Measurements from ENCODE around the gene LAMA3. TPM values are rescaled to one million over a fixed set of nuclear protein-coding genes. Genes with fewer than 3 reads are reported as not detected.

Gene LAMA3
- polyA plus RNA-seq, 1 donor = 48.8 TPM

DNA sequence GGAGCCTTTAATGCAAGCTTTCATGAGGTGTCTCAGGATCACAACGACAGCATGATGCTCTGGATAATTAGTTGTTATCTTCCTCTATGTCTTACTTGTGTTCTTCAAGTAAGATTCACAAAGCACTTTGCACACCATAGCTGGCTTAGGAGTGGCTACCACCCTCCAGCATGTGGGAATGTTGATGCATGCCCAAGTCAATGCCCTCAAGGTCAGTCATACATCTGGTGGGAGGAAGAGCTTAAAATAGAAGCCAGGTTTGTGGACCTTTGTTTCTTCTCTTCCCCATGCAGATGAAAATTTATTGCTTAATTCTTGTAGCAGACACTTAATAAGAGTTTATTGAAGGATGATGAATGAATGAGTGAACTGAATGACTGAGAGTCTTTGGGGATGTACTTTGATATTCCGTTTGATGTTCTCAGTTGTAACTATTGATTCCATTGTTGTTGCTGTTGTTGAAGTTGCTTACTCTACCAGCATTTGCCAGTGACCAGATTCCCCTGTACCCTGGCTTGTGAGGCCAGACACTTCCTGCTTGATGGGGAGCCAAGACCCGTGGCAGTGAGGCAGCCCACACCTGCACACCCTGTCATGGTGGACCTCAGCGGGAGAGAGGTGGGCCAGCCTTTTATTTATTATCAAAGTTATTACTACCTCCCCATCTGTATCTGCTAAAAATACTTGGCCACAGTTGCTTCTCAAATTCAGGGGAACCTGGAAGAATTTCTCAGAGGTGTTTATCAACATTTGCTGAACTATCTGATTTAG is 137.8 kb downstream of the LAMA3 start:
- no peak overlapping the region for H3K27ac ChIP-seq (ENCODE audit: low read length)
- DNase-seq = no peak
- H3K27me3 ChIP-seq (ENCODE audit: control insufficient read depth, insufficient read depth, low read length) = no peaks in the 10 kb centered on the region
- H3K4me3 ChIP-seq (ENCODE audit: low read length) = no peak overlapping the region
- peaks cover 7% of the 10 kb centered on the region for H3K4me1 ChIP-seq (ENCODE audit: control insufficient read depth, insufficient read depth, low read length)
- WGBS (ENCODE audit: insufficient coverage, low lambda C conversion rate) = no CpG with 5 or more reads among the region's 4 CpGs
- H3K9me3 ChIP-seq (ENCODE audit: control insufficient read depth, low read depth, low read length) = no peaks in the 10 kb centered on the region
- no peaks in the 10 kb centered on the region for H3K36me3 ChIP-seq (ENCODE audit: control insufficient read depth, insufficient read depth, low read length)

DNA sequence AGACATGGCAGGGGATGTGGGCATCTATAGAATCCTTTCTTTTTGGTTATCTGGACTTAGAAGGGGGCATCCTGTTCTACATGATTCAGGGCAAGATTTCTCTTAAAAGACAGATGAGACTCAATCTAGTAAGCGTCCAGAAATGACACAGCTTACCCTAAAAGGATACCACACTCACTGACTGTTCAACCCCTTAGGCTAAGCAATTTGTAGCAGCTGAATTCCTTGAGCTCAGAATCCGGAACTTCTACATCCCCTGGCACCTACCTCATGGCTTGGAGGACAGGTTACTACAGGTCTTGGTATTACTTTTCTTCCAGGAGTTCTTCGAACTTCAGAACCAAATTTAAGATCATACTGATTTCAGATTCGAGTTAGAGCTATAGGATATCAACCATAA is 138.4 kb downstream of the LAMA3 start:
- Histone ChIP-seq H3K27ac (ENCODE audit: low read length) (no peak overlapping the region), H3K36me3 (ENCODE audit: control insufficient read depth, insufficient read depth, low read length) (no peaks in the 10 kb centered on the region), H3K4me3 (ENCODE audit: low read length) (no peak overlapping the region), H3K27me3 (ENCODE audit: control insufficient read depth, insufficient read depth, low read length) (no peaks in the 10 kb centered on the region), H3K4me1 (ENCODE audit: control insufficient read depth, insufficient read depth, low read length) (peaks cover 7% of the 10 kb centered on the region), H3K9me3 (ENCODE audit: control insufficient read depth, low read depth, low read length) (no peaks in the 10 kb centered on the region)
- WGBS (ENCODE audit: insufficient coverage, low lambda C conversion rate) = no CpG with 5 or more reads among the region's 4 CpGs
- no peak for DNase-seq

DNA sequence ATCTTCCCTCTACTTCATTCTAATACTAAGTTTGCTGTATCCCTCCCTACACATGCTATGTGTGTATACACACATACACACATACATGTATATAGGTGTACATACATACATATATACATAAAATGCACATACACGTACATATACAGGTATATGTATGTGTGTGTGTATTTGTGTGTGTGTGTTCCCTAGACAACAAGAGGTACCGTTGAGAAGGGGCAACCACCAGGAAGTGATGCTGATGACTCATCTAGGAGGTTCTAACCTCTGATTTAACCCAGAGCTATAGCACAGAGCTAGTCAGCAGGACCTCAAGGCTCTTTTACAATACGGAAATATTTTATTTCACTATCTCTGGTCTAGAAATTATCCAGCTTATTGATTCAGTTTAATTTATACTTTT is 139.2 kb downstream of the LAMA3 start:
- Histone ChIP-seq H3K9me3 (ENCODE audit: control insufficient read depth, low read depth, low read length) (no peaks in the 10 kb centered on the region), H3K4me3 (ENCODE audit: low read length) (no peak overlapping the region), H3K27me3 (ENCODE audit: control insufficient read depth, insufficient read depth, low read length) (no peaks in the 10 kb centered on the region), H3K36me3 (ENCODE audit: control insufficient read depth, insufficient read depth, low read length) (no peaks in the 10 kb centered on the region), H3K4me1 (ENCODE audit: control insufficient read depth, insufficient read depth, low read length) (peaks cover 7% of the 10 kb centered on the region), H3K27ac (ENCODE audit: low read length) (no peak overlapping the region)
- WGBS (ENCODE audit: insufficient coverage, low lambda C conversion rate) = no CpG with 5 or more reads among the region's 3 CpGs
- peak; percentile 49 to 77 for DNase-seq

DNA sequence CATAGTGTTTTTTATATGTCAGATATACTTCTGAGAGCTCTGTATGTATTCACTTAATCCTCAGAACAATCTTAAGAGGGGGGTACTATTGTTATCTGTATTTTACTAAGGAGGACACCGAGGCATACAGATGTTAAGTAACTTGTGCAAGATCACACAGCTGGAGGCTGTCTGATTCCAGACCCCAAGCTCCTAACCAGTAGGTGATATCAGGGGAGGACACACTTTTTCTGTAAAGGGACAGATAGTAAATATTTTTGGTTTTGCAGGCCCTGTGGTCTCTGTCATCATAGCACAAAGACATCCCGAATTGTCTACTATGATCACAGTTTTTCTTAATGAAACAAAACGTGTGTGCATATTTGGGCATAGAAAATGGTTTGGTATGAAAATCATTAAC is 143.7 kb downstream of the LAMA3 start:
- Histone ChIP-seq H3K4me3 (ENCODE audit: low read length) (no peak overlapping the region), H3K9me3 (ENCODE audit: control insufficient read depth, low read depth, low read length) (no peaks in the 10 kb centered on the region), H3K27me3 (ENCODE audit: control insufficient read depth, insufficient read depth, low read length) (no peaks in the 10 kb centered on the region), H3K27ac (ENCODE audit: low read length) (no peak overlapping the region), H3K36me3 (ENCODE audit: control insufficient read depth, insufficient read depth, low read length) (no peaks in the 10 kb centered on the region), H3K4me1 (ENCODE audit: control insufficient read depth, insufficient read depth, low read length) (peaks cover 5% of the 10 kb centered on the region)
- DNase-seq = no peak
- WGBS (ENCODE audit: insufficient coverage, low lambda C conversion rate) = no CpG with 5 or more reads among the region's 3 CpGs

DNA sequence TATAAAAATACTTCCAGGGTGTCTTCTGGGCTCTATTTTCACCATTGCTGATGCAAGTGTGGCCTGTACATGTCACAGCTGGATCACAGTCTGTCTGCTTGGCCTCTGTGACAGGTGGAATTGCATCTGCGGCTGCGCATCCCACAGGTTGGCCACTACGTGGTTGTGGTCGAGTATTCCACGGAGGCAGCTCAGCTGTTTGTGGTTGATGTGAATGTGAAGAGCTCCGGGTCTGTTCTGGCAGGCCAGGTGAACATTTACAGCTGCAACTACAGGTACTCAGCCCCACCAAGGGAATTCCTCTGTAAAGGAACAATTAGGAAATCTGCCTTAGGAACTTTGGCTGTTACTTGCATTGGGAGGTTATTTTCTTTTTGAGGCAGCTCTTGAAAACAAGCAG is 144.5 kb downstream of the LAMA3 start:
- H3K27ac ChIP-seq (ENCODE audit: low read length) = no peak overlapping the region
- H3K9me3 ChIP-seq (ENCODE audit: control insufficient read depth, low read depth, low read length) = no peaks in the 10 kb centered on the region
- H3K27me3 ChIP-seq (ENCODE audit: control insufficient read depth, insufficient read depth, low read length) = no peaks in the 10 kb centered on the region
- H3K4me3 ChIP-seq (ENCODE audit: low read length) = no peak overlapping the region
- H3K4me1 ChIP-seq (ENCODE audit: control insufficient read depth, insufficient read depth, low read length) = peaks cover 5% of the 10 kb centered on the region
- no CpG with 5 or more reads among the region's 6 CpGs for WGBS (ENCODE audit: insufficient coverage, low lambda C conversion rate)
- H3K36me3 ChIP-seq (ENCODE audit: control insufficient read depth, insufficient read depth, low read length) = no peaks in the 10 kb centered on the region
- no peak for DNase-seq

DNA sequence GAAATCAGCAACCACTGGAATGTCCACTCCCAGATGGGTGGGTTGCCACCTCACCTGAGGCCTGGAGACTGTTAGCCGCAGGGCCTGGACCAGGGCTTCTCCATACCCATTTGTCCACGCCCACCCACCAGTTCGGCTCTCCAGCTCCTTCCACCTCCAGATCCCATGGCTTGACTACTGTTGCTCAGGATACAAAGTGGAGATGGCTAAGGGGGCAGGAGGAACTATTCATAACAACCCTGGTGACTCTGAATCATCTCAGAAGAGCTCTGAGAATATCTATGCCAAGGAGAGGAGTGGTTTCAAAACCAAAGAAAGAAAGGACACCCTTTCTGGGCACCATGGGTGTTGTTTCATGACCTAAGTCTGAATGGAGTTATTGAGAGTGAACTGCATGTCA is 145.8 kb downstream of the LAMA3 start:
- no CpG with 5 or more reads among the region's 3 CpGs for WGBS (ENCODE audit: insufficient coverage, low lambda C conversion rate)
- DNase-seq = no peak
- Histone ChIP-seq H3K4me3 (ENCODE audit: low read length) (no peak overlapping the region), H3K4me1 (ENCODE audit: control insufficient read depth, insufficient read depth, low read length) (no peaks in the 10 kb centered on the region), H3K27me3 (ENCODE audit: control insufficient read depth, insufficient read depth, low read length) (no peaks in the 10 kb centered on the region), H3K27ac (ENCODE audit: low read length) (no peak overlapping the region), H3K9me3 (ENCODE audit: control insufficient read depth, low read depth, low read length) (no peaks in the 10 kb centered on the region), H3K36me3 (ENCODE audit: control insufficient read depth, insufficient read depth, low read length) (no peaks in the 10 kb centered on the region)

DNA sequence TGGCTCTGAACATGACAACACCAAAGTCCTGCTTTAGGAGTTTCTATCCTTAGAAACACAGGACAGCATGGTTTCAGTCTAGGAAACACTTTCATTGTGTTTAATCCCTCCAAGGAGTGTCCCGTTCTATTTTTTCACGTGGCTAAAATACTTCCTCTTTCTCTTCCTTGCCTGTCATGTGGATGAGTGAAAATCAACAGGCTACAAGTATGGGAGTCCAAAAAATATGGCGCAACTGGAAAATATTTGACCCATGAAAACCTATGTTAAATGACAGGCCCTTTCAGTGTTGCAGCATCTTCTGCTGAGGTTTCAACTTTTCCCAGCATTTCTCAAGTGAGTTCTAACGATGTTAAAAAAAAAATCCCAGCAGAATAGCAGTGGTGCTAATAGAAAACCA is 146.3 kb downstream of the LAMA3 start:
- Histone ChIP-seq H3K27ac (ENCODE audit: low read length) (no peak overlapping the region), H3K4me3 (ENCODE audit: low read length) (no peak overlapping the region), H3K36me3 (ENCODE audit: control insufficient read depth, insufficient read depth, low read length) (no peaks in the 10 kb centered on the region), H3K9me3 (ENCODE audit: control insufficient read depth, low read depth, low read length) (no peaks in the 10 kb centered on the region), H3K27me3 (ENCODE audit: control insufficient read depth, insufficient read depth, low read length) (no peaks in the 10 kb centered on the region), H3K4me1 (ENCODE audit: control insufficient read depth, insufficient read depth, low read length) (no peaks in the 10 kb centered on the region)
- 79% methylated on average over 3 of the region's 4 CpGs for whole genome bisulfite sequencing (ENCODE audit: insufficient coverage, low lambda C conversion rate)
- DNase-seq = no peak

DNA sequence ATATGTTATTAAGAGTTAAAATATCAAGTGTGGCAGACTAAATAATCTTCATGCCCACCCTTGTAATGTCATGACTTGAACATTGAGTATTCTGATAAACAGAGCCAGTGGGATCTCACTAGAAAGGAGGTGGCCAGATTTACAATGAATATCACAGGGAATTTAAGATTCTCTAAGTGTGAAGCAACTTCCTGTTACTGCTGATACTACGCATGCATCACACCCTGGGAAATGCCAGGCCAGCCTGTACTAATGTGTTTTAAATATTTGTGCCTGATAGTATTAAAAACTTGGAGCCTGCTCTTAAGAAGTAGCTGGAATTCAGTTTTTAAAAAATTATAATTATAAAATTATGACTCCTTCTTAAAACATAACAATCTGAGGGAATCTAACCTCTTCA is 148.3 kb downstream of the LAMA3 start:
- H3K4me3 ChIP-seq (ENCODE audit: low read length) = no peak overlapping the region
- H3K27ac ChIP-seq (ENCODE audit: low read length) = no peak overlapping the region
- H3K9me3 ChIP-seq (ENCODE audit: control insufficient read depth, low read depth, low read length) = no peaks in the 10 kb centered on the region
- H3K27me3 ChIP-seq (ENCODE audit: control insufficient read depth, insufficient read depth, low read length) = no peaks in the 10 kb centered on the region
- no peak for DNase-seq
- no peaks in the 10 kb centered on the region for H3K36me3 ChIP-seq (ENCODE audit: control insufficient read depth, insufficient read depth, low read length)
- WGBS (ENCODE audit: insufficient coverage, low lambda C conversion rate) = no CpG with 5 or more reads among the region's 1 CpG
- no peaks in the 10 kb centered on the region for H3K4me1 ChIP-seq (ENCODE audit: control insufficient read depth, insufficient read depth, low read length)

DNA sequence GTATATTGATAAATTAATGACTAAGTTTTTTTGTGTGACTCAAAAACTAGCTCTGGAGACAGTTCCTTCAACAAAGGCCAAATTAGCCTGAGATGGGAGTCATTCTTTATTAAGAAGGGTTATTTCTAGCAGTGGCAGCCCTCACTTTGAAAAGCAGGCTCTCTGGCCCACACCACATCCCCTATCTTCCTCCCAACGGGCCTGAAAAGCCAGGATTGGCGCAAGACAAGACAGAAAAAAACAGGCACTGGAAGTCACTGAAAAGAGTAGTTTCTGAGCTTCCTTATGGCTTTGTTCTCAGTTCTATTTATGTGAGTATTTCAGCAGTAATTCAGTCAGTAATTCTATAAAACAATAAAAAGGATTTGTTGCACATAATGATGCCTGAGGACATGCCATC is 149.0 kb downstream of the LAMA3 start:
- no peak overlapping the region for H3K27ac ChIP-seq (ENCODE audit: low read length)
- no peak for DNase-seq

DNA sequence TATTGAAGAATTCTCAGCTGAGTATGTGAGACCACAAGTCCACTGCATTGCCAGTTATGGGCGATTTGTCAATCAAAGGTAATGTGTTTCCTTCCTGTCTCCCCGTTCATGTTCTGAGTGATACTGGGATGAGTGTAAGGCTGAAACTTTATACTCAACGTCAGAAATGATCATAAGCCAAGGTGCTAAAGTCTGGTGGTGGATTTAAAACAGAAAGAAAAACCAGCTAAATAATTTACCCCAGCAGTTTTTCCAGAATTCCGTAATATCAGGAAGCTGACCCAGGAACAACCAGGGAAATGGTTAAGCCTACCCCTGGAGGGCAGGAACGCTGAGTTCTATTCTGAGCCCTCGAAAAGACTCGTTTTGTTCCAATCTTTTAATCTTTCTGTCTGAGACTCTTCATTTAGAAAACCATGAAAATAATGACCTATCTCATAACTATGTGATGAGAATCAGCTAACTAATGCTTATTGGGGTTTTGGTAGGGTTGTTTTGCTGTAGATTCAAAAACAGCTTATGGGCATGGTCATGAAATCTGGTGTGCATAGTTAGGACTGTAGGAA is 149.6 kb downstream of the LAMA3 start:
- Histone ChIP-seq H3K27ac (ENCODE audit: low read length) (no peak overlapping the region), H3K36me3 (ENCODE audit: control insufficient read depth, insufficient read depth, low read length) (no peaks in the 10 kb centered on the region), H3K9me3 (ENCODE audit: control insufficient read depth, low read depth, low read length) (no peaks in the 10 kb centered on the region), H3K27me3 (ENCODE audit: control insufficient read depth, insufficient read depth, low read length) (no peaks in the 10 kb centered on the region), H3K4me1 (ENCODE audit: control insufficient read depth, insufficient read depth, low read length) (no peaks in the 10 kb centered on the region), H3K4me3 (ENCODE audit: low read length) (no peak overlapping the region)
- DNase-seq = no peak
- WGBS (ENCODE audit: insufficient coverage, low lambda C conversion rate) = 63% methylated on average over 1 of the region's 7 CpGs

More for the DNA sequence above, 149.0 kb downstream of the LAMA3 start:
- Histone ChIP-seq H3K27me3 (ENCODE audit: control insufficient read depth, insufficient read depth, low read length) (no peaks in the 10 kb centered on the region), H3K4me3 (ENCODE audit: low read length) (no peak overlapping the region), H3K9me3 (ENCODE audit: control insufficient read depth, low read depth, low read length) (no peaks in the 10 kb centered on the region), H3K36me3 (ENCODE audit: control insufficient read depth, insufficient read depth, low read length) (no peaks in the 10 kb centered on the region), H3K4me1 (ENCODE audit: control insufficient read depth, insufficient read depth, low read length) (no peaks in the 10 kb centered on the region)
- WGBS (ENCODE audit: insufficient coverage, low lambda C conversion rate) = 70% methylated on average over 2 of the region's 2 CpGs

DNA sequence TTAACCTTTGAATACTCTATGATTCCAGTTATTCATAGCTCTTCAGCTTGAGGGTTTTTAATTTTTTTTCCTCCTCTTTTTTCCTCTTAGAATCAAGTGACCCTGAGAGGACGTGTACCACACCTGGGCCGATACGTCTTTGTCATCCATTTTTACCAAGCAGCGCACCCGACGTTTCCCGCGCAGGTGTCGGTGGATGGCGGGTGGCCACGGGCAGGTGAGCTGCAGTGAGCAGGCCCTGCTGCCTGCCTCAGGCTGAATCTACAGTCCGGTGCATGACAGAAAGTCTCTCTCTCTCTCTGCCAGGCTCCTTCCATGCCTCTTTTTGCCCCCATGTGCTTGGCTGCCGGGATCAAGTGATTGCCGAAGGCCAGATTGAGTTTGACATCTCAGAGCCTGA is 153.1 kb downstream of the LAMA3 start:
- Histone ChIP-seq H3K27ac (ENCODE audit: low read length) (no peak overlapping the region), H3K9me3 (ENCODE audit: control insufficient read depth, low read depth, low read length) (no peaks in the 10 kb centered on the region), H3K4me3 (ENCODE audit: low read length) (no peak overlapping the region), H3K36me3 (ENCODE audit: control insufficient read depth, insufficient read depth, low read length) (no peaks in the 10 kb centered on the region), H3K4me1 (ENCODE audit: control insufficient read depth, insufficient read depth, low read length) (peaks cover 10% of the 10 kb centered on the region), H3K27me3 (ENCODE audit: control insufficient read depth, insufficient read depth, low read length) (no peaks in the 10 kb centered on the region)
- DNase-seq = no peak
- WGBS (ENCODE audit: insufficient coverage, low lambda C conversion rate) = 100% methylated on average over 2 of the region's 14 CpGs

Measured in large intestine (tissue), 3 donors.